H9 (cell line): Measurements from ENCODE around the gene RNF145. TPM values are rescaled to one million over a fixed set of nuclear protein-coding genes. Genes with fewer than 3 reads are reported as not detected.

Source experiments
- DNase-seq: peaks from one replicate; pipeline ENCODE4 v3.0.0-alpha.2; 2017
- H2AFZ ChIP-seq: one replicate; pipeline ENCODE4 v1.6.1; 2013; ENCODE audit warnings: mild to moderate bottlenecking, low read length, control low read depth, moderate library complexity
- H2AK5ac ChIP-seq: 2 replicates; pipeline ENCODE4 v1.6.1; 2013; ENCODE audit warnings: low read length, control low read depth, mixed read lengths; ENCODE audit not compliant: insufficient read length
- H2BK120ac ChIP-seq: one replicate; pipeline ENCODE4 v1.6.1; 2013; ENCODE audit warnings: low read depth, mild to moderate bottlenecking, low read length, control low read depth, inconsistent platforms; ENCODE audit not compliant: poor library complexity, severe bottlenecking
- H2BK12ac ChIP-seq: 2 replicates; pipeline ENCODE4 v1.6.1; 2013; ENCODE audit warnings: low read length, control low read depth, mixed read lengths, low read depth; ENCODE audit not compliant: insufficient read length
- H2BK15ac ChIP-seq: 2 replicates; pipeline ENCODE4 v1.6.1; 2013; ENCODE audit warnings: low read depth, low read length, control low read depth
- H2BK20ac ChIP-seq: one replicate; pipeline ENCODE4 v1.6.1; 2013; ENCODE audit warnings: low read depth, mild to moderate bottlenecking, low read length, control low read depth, inconsistent platforms; ENCODE audit not compliant: poor library complexity, severe bottlenecking
- H2BK5ac ChIP-seq: 2 replicates; pipeline ENCODE4 v1.6.1; 2013; ENCODE audit warnings: low read length, control low read depth, mixed read lengths; ENCODE audit not compliant: insufficient read length
- H3K14ac ChIP-seq: 2 replicates; pipeline ENCODE4 v1.6.1; 2013; ENCODE audit warnings: low read length, control low read depth; ENCODE audit not compliant: insufficient read depth
- H3K18ac ChIP-seq: 2 replicates; pipeline ENCODE4 v1.6.1; 2013; ENCODE audit warnings: low read depth, mild to moderate bottlenecking, mixed read lengths, low read length, control low read depth; ENCODE audit not compliant: insufficient read length
- H3K23ac ChIP-seq: 2 replicates; pipeline ENCODE4 v1.6.1; 2013; ENCODE audit warnings: low read length, control low read depth, mixed read lengths, low read depth; ENCODE audit not compliant: insufficient read length
- H3K23me2 ChIP-seq: 2 replicates; pipeline ENCODE4 v1.6.1; 2013; ENCODE audit warnings: low read depth, mild to moderate bottlenecking, mixed read lengths, low read length, control low read depth; ENCODE audit not compliant: insufficient read length, poor library complexity, severe bottlenecking
- H3K27ac ChIP-seq: 2 replicates; pipeline ENCODE4 v1.5.1; 2013; ENCODE audit warnings: low read length, control low read depth, mixed read lengths, low read depth; ENCODE audit not compliant: insufficient read length
- H3K27me3 ChIP-seq: 2 replicates; pipeline ENCODE4 v1.6.1; 2013; ENCODE audit warnings: low read length, control low read depth, inconsistent platforms; ENCODE audit not compliant: insufficient read depth
- H3K4ac ChIP-seq: 2 replicates; pipeline ENCODE4 v1.6.1; 2013; ENCODE audit warnings: low read depth, mild to moderate bottlenecking, control low read depth, inconsistent platforms, low read length, moderate library complexity
- H3K4me1 ChIP-seq: 2 replicates; pipeline ENCODE4 v1.6.1; 2013; ENCODE audit warnings: low read length, control low read depth, inconsistent platforms; ENCODE audit not compliant: insufficient read depth
- H3K4me2 ChIP-seq: 2 replicates; pipeline ENCODE4 v1.6.1; 2013; ENCODE audit warnings: low read length, control low read depth, mixed read lengths; ENCODE audit not compliant: insufficient read length, insufficient read depth
- H3K56ac ChIP-seq: 2 replicates; pipeline ENCODE4 v1.6.1; 2013; ENCODE audit warnings: low read depth, mild to moderate bottlenecking, mixed read lengths, low read length, control low read depth; ENCODE audit not compliant: insufficient read length
- H3K79me1 ChIP-seq: 2 replicates; pipeline ENCODE4 v1.6.1; 2013; ENCODE audit warnings: low read depth, mild to moderate bottlenecking, moderate library complexity, low read length, control low read depth, inconsistent platforms; ENCODE audit not compliant: insufficient read depth, poor library complexity, severe bottlenecking
- H3K79me2 ChIP-seq: 2 replicates; pipeline ENCODE4 v1.6.1; 2013; ENCODE audit warnings: low read length, control low read depth, inconsistent platforms; ENCODE audit not compliant: insufficient read depth
- H3K9ac ChIP-seq: 2 replicates; pipeline ENCODE4 v1.6.1; 2013; ENCODE audit warnings: low read length, control low read depth, mixed read lengths; ENCODE audit not compliant: insufficient read length; ENCODE audit errors: extremely low read depth
- H3K9me3 ChIP-seq: one replicate; pipeline ENCODE4 v1.6.1; 2013; ENCODE audit warnings: low read depth, low read length, inconsistent platforms; ENCODE audit not compliant: control insufficient read depth
- H3T11ph ChIP-seq: one replicate; pipeline ENCODE4 v1.6.1; 2013; ENCODE audit warnings: mild to moderate bottlenecking, low read length, control low read depth, inconsistent platforms
- H4K20me1 ChIP-seq: one replicate; pipeline ENCODE4 v1.6.1; 2013; ENCODE audit not compliant: control insufficient read depth, insufficient read length, insufficient read depth
- H4K5ac ChIP-seq: 2 replicates; pipeline ENCODE4 v1.6.1; 2013; ENCODE audit warnings: low read depth, mild to moderate bottlenecking, mixed read lengths, low read length, control low read depth; ENCODE audit not compliant: insufficient read length
- H4K8ac ChIP-seq: replicated peaks from 2 replicates; pipeline ENCODE4 v1.6.1; 2013; ENCODE audit warnings: low read length, control low read depth, mixed read lengths, low read depth; ENCODE audit not compliant: insufficient read length
- H4K91ac ChIP-seq: 2 replicates; pipeline ENCODE4 v1.6.1; 2013; ENCODE audit warnings: low read depth, mild to moderate bottlenecking, moderate library complexity, mixed read lengths, low read length, control low read depth; ENCODE audit not compliant: insufficient read length
- H3K27ac Mint-ChIP-seq, 3 experiments: 2 replicates in 2 of 3; 3 replicates in 1 of 3; pipeline ENCODE4 v1.8.0; 2020 to 2021; ENCODE audit warnings: mixed read lengths in 3 of 3, mild to moderate bottlenecking in 1 of 3, moderate library complexity in 1 of 3
- H3K27me3 Mint-ChIP-seq: 2 replicates; pipeline ENCODE4 v1.8.0; 2021; ENCODE audit warnings: low read depth, mild to moderate bottlenecking, moderate library complexity, mixed read lengths
- H3K36me3 Mint-ChIP-seq, 3 experiments: 2 replicates in 2 of 3; 3 replicates in 1 of 3; pipeline ENCODE4 v1.8.0; 2020 to 2021; ENCODE audit warnings: low read depth in 3 of 3, mixed read lengths in 3 of 3; ENCODE audit not compliant: insufficient read depth in 1 of 3
- H3K4me1 Mint-ChIP-seq, 2 experiments: 2 replicates each; pipeline ENCODE4 v1.8.0; 2020; ENCODE audit warnings: mixed read lengths in 2 of 2
- H3K4me3 Mint-ChIP-seq, 2 experiments: 2 replicates in 1 of 2; 3 replicates in 1 of 2; pipeline ENCODE4 v1.8.0; 2020 to 2021; ENCODE audit warnings: mild to moderate bottlenecking in 2 of 2, mixed read lengths in 2 of 2, moderate library complexity in 1 of 2
- H3K9me3 Mint-ChIP-seq, 2 experiments: 2 replicates in 1 of 2; 3 replicates in 1 of 2; pipeline ENCODE4 v1.8.0; 2020; ENCODE audit warnings: mild to moderate bottlenecking in 2 of 2, mixed read lengths in 2 of 2, moderate library complexity in 1 of 2
- CTCF ChIP-seq: fragments of 200-600 bp; sonication (generic); conservative IDR thresholded peaks from 3 replicates; pipeline ENCODE4 v1.8.0; 2021; ENCODE audit warnings: antibody characterized with exemption, mild to moderate bottlenecking
- total RNA-seq: library from RNA; stranded (reverse); gene quantifications from 2 replicates; pipeline ENCODE4 v1.2.1, GENCODE V29; 2021

RNF145 gene
- total RNA-seq, 1 experiment from 2014 or later = 59.1 TPM

GRCh38 chr5:159170021-159170420, 39.3 kb downstream of the RNF145 start:
- Histone ChIP-seq H3K4ac (no peak overlapping the region), H3K23me2 (no peaks in the 10 kb centered on the region), H2BK20ac (no peak overlapping the region), H3K4me2 (no peak overlapping the region), H2BK5ac (no peak overlapping the region), H4K8ac (no peak overlapping the region), H2BK120ac (no peak overlapping the region), H3K23ac (no peak overlapping the region), H3K18ac (no peak overlapping the region), H4K91ac (no peak overlapping the region), H3K9ac (no peak overlapping the region), H3K27ac (no peak overlapping the region), H4K5ac (no peak overlapping the region), H3K9me3 (no peaks in the 10 kb centered on the region), H2AFZ (no peak overlapping the region), H3K4me1 (no peaks in the 10 kb centered on the region), H3K56ac (no peak overlapping the region), H2BK12ac (no peak overlapping the region), H2BK15ac (no peak overlapping the region), H3K79me1 (no peaks in the 10 kb centered on the region), H2AK5ac (no peak overlapping the region), H4K20me1 (no peaks in the 10 kb centered on the region), H3K27me3 (no peaks in the 10 kb centered on the region), H3T11ph (no peak overlapping the region), H3K14ac (no peak overlapping the region), H3K79me2 (no peaks in the 10 kb centered on the region)
- TF ChIP-seq CTCF = no peak
- Mint-ChIP-seq H3K27me3 (no peaks in the 10 kb centered on the region), H3K27ac (no peak overlapping the region), H3K9me3 (no peaks in the 10 kb centered on the region), H3K36me3 (peaks cover 0 to 8% (median 4%) of the 10 kb centered on the region in 3 experiments; a peak in 4 of 7 replicates), H3K4me1 (no peaks in the 10 kb centered on the region), H3K4me3 (no peak overlapping the region)
- no peak for DNase-seq
